22Rv1 (cell line): Measurements from ENCODE around the gene PI4K2A.

Experiments used
- CTCF ChIP-seq: fragments of 450-650 bp; IDR thresholded peaks from 2 replicates; pipeline ENCODE4 v1.5.1; 2017; ENCODE audit warnings: mild to moderate bottlenecking
- ZFX ChIP-seq: fragments of 450-650 bp; IDR thresholded peaks from 2 replicates; pipeline ENCODE4 v1.6.1; 2017; ENCODE audit warnings: antibody characterized with exemption, borderline replicate concordance

GRCh38 chr10:97721871-97722780, 81.7 kb downstream of the PI4K2A start:
- TF ChIP-seq CTCF: no peak
- no peak for TF ChIP-seq ZFX
